ENCODE measurements around the gene FLAD1. TPM values are rescaled to one million over a fixed set of nuclear protein-coding genes. Genes with fewer than 3 reads are reported as not detected.

The FLAD1 gene
- total RNA-seq, result 19.6 and 24.9 TPM in 2 replicates

GRCh38 chr1:154982897-154983648 is at the start of gene FLAD1:
FLAD1 (plus strand) TSS chr1:154983344; CDS start chr1:154983695, 351 bp downstream.

GRCh38 chr1:154936555-154937084 is 46.5 kb upstream of the FLAD1 start, which contains the start of gene PMVK:
PMVK (minus strand) TSS chr1:154936719; CDS start chr1:154936685, 34 bp downstream.

GRCh38 chr1:154955718-154956543 is 27.2 kb upstream of the FLAD1 start, which contains the start of gene PBXIP1:
PBXIP1 (minus strand) TSS chr1:154956099; CDS start chr1:154953721, 2,378 bp downstream.

GRCh38 chr1:154961207-154962155 is 21.7 kb upstream of the FLAD1 start, which contains the start of gene PYGO2:
PYGO2 (minus strand) TSS chr1:154961782; CDS start chr1:154961576, 206 bp downstream.

GRCh38 chr1:154970631-154971340 is 12.4 kb upstream of the FLAD1 start, which contains the start of gene SHC1:
SHC1 (minus strand) TSS chr1:154970747; CDS start chr1:154970526, 221 bp downstream.

GRCh38 chr1:154974102-154974807 is 8.9 kb upstream of the FLAD1 start, which contains the start of gene CKS1B:
CKS1B (plus strand) TSS chr1:154974681; CDS start chr1:154974746, 65 bp downstream.

GRCh38 chr1:154993572-154994268 is 10.6 kb downstream of the FLAD1 start, which contains the start of gene LENEP:
LENEP (plus strand) TSS chr1:154993586; CDS start chr1:154993608, 22 bp downstream.

GRCh38 chr1:155002464-155003226 is 19.5 kb downstream of the FLAD1 start, which contains the start of gene ZBTB7B:
ZBTB7B (plus strand) TSS chr1:155002802; CDS start chr1:155014661, 11,859 bp downstream.

GRCh38 chr1:155033524-155033923 is 50.4 kb downstream of the FLAD1 start, which contains the start of the genes DCST1 and DCST2:
DCST1 (plus strand) TSS chr1:155033824; CDS start chr1:155034037, 213 bp downstream.
DCST2 (minus strand) TSS chr1:155033781; CDS start chr1:155033701, 80 bp downstream.

Other genes starting within 250 kb of the FLAD1 start
- under 0.01 and 0.16 TPM in 2 replicates for gene KCNN3, start 113.1 kb upstream of the FLAD1 start, total RNA-seq
- 6.3 and 11.2 TPM in 2 replicates for gene PMVK, start 46.6 kb upstream of the FLAD1 start, total RNA-seq
- gene PBXIP1, start 27.2 kb upstream of the FLAD1 start, total RNA-seq, result 56.7 and 64.0 TPM in 2 replicates
- gene PYGO2, start 21.6 kb upstream of the FLAD1 start, total RNA-seq, result 7.8 and 10.7 TPM in 2 replicates
- gene SHC1, start 12.6 kb upstream of the FLAD1 start, total RNA-seq, result 311 and 372 TPM in 2 replicates
- gene CKS1B, start 8.7 kb upstream of the FLAD1 start, total RNA-seq, result 22.6 and 37.6 TPM in 2 replicates
- not detected in 2 replicates for gene LENEP, start 10.2 kb downstream of the FLAD1 start, total RNA-seq
- 13.9 and 16.8 TPM in 2 replicates for gene ZBTB7B, start 19.5 kb downstream of the FLAD1 start, total RNA-seq
- 0.18 TPM in 1 of 2 replicates, not detected in the other for gene DCST2, start 50.4 kb downstream of the FLAD1 start, total RNA-seq
- not detected in 2 replicates for gene DCST1, start 50.5 kb downstream of the FLAD1 start, total RNA-seq
- gene ADAM15, start 68.0 kb downstream of the FLAD1 start, total RNA-seq, result 125 and 162 TPM in 2 replicates
- 5.8 and 8.5 TPM in 2 replicates for gene EFNA4, start 80.4 kb downstream of the FLAD1 start, total RNA-seq
- 0.90 and 2.8 TPM in 2 replicates for gene EFNA3, start 95.5 kb downstream of the FLAD1 start, total RNA-seq
- 5.8 and 12.2 TPM in 2 replicates for gene EFNA1, start 144.5 kb downstream of the FLAD1 start, total RNA-seq
- 36.6 and 43.5 TPM in 2 replicates for gene SLC50A1, start 152.5 kb downstream of the FLAD1 start, total RNA-seq
- gene DPM3, start 157.2 kb downstream of the FLAD1 start, total RNA-seq, result 26.9 and 50.1 TPM in 2 replicates
- gene KRTCAP2, start 190.0 kb downstream of the FLAD1 start, total RNA-seq, result 139 and 169 TPM in 2 replicates
- 0.97 and 1.1 TPM in 2 replicates for gene TRIM46, start 190.5 kb downstream of the FLAD1 start, total RNA-seq
- 11.9 and 14.7 TPM in 2 replicates for gene THBS3, start 224.6 kb downstream of the FLAD1 start, total RNA-seq
- gene MTX1, start 225.4 kb downstream of the FLAD1 start, total RNA-seq, result 46.0 and 73.2 TPM in 2 replicates

Measured in cardiac atrium fibroblast (primary cell).